ENCODE measurements around the gene MAPK8.
"Not testable (repeated sequence)": the region's sequence is repeated elsewhere in the genome, so short reads cannot be mapped to it uniquely, and the experiment has no call there.

DNA sequence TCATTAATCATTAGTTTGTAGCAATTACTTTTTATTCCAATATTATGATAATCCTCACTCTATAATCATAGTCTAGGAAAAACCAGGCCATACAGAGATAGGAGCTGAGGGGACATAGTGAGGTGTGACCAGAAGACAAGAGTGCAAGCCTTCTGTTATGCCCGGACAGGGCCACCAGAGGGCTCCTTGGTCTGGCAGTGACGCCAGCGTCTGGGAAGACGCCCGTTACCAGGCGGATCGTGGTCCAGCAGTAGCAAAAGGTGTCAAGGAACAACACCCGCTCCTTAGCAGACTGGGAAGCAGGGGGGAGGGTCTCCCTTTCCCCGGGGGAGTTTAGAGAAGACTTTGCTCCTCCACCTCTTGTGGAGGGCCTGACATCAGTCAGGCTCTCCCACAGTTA is 39.8 kb downstream of the MAPK8 start:
- TF ChIP-seq IRF2 (CRISPR knock-in tag; IDR thresholded peaks at IDR 0.05; ENCODE audit: borderline replicate concordance, low read depth); ELF4 (CRISPR knock-in tag; IDR thresholded peaks at IDR 0.05; ENCODE audit: low read depth): not testable (repeated sequence)
